Keratinocyte (primary cell): ENCODE data around the gene ZNF496. TPM values are rescaled to one million over a fixed set of nuclear protein-coding genes. Genes with fewer than 3 reads are reported as not detected.

Experiments used
- DNase-seq: peaks from one replicate; pipeline ENCODE4 v3.0.0-alpha.2; 2011; ENCODE audit warnings: low read depth, missing footprints, low spot score
- FAIRE-seq: peaks from 2 replicates; lab custom pipeline; 2011; peaks lifted over from hg19 to GRCh38; lab: Jason Lieb, UNC
- H2AFZ ChIP-seq: 2 replicates; pipeline ENCODE4 v1.6.0; 2012; ENCODE audit warnings: low read length, control low read depth, inconsistent platforms; ENCODE audit not compliant: control insufficient read depth
- H3K27ac ChIP-seq: 2 replicates; pipeline ENCODE4 v1.5.1; 2011; ENCODE audit warnings: low read length; ENCODE audit not compliant: control insufficient read depth, insufficient read depth
- H3K27me3 ChIP-seq: 3 replicates; pipeline ENCODE4 v1.6.0; 2011; ENCODE audit warnings: low read length; ENCODE audit not compliant: control insufficient read depth, insufficient read depth; ENCODE audit errors: extremely low read depth
- H3K36me3 ChIP-seq, 2 experiments: 2 replicates in 1 of 2; 3 replicates in 1 of 2; pipeline ENCODE4 v1.5.1; 2011; ENCODE audit warnings: low read length in 2 of 2, mild to moderate bottlenecking in 1 of 2; ENCODE audit not compliant: control insufficient read depth in 2 of 2, insufficient read depth in 2 of 2; ENCODE audit errors: extremely low read depth in 1 of 2
- H3K4me1 ChIP-seq: 3 replicates; pipeline ENCODE4 v1.5.1; 2011; ENCODE audit warnings: low read length; ENCODE audit not compliant: control insufficient read depth, insufficient read depth; ENCODE audit errors: extremely low read depth
- H3K4me2 ChIP-seq: 3 replicates; pipeline ENCODE4 v1.6.0; 2011; ENCODE audit warnings: low read depth, low read length; ENCODE audit not compliant: control insufficient read depth, insufficient read depth; ENCODE audit errors: extremely low read depth
- H3K4me3 ChIP-seq, 3 experiments: fragments of 200-600 bp in 1 of 3; sonication (generic) in 1 of 3; 2 replicates in 2 of 3; 3 replicates in 1 of 3; pipeline ENCODE4 v1.5.1; 2011 to 2016; ENCODE audit warnings: low read length in 3 of 3, mild to moderate bottlenecking in 3 of 3, control low read depth in 2 of 3, inconsistent platforms in 1 of 3, low read depth in 1 of 3, mixed read lengths in 1 of 3, mixed run types in 1 of 3, moderate library complexity in 1 of 3; ENCODE audit not compliant: control insufficient read depth in 2 of 3, insufficient read depth in 2 of 3; ENCODE audit errors: extremely low read depth in 1 of 3
- H3K79me2 ChIP-seq: 2 replicates; pipeline ENCODE4 v1.6.0; 2012; ENCODE audit warnings: low read length; ENCODE audit not compliant: control insufficient read depth, insufficient read depth
- H3K9ac ChIP-seq: 3 replicates; pipeline ENCODE4 v1.6.0; 2011; ENCODE audit warnings: low read length; ENCODE audit not compliant: control insufficient read depth, insufficient read depth; ENCODE audit errors: extremely low read depth
- H3K9me1 ChIP-seq: 3 replicates; pipeline ENCODE4 v1.6.0; 2011; ENCODE audit warnings: low read length; ENCODE audit not compliant: control insufficient read depth, insufficient read depth; ENCODE audit errors: extremely low read depth
- H3K9me3 ChIP-seq: 2 replicates; pipeline ENCODE4 v1.5.1; 2012; ENCODE audit warnings: low read depth, low read length; ENCODE audit not compliant: control insufficient read depth
- H4K20me1 ChIP-seq: 3 replicates; pipeline ENCODE4 v1.6.0; 2011; ENCODE audit warnings: low read length; ENCODE audit not compliant: control insufficient read depth, insufficient read depth; ENCODE audit errors: extremely low read depth
- CTCF ChIP-seq, 3 experiments: IDR thresholded peaks in 1 of 3; conservative IDR thresholded peaks in 1 of 3; optimal IDR thresholded peaks in 1 of 3; 2 replicates in 2 of 3; 3 replicates in 1 of 3; pipeline versions ENCODE3 to v1.5.1; 2011; ENCODE audit warnings: low read length in 3 of 3, mild to moderate bottlenecking in 3 of 3, moderate library complexity in 2 of 3, control low read depth in 1 of 3, inconsistent platforms in 1 of 3; ENCODE audit not compliant: insufficient read depth in 2 of 3; ENCODE audit errors: extremely low read depth in 1 of 3
- EZH2 ChIP-seq: IDR thresholded peaks from one replicate; pipeline ENCODE4 v1.6.1; 2012; ENCODE audit warnings: inconsistent platforms, mild to moderate bottlenecking, low read length, moderate library complexity
- dilution Hi-C: fragments of 300-500 bp; cut with MboI; formaldehyde crosslinking; loops from one replicate; pipeline ENCODE4 v1.7.0; 2020; ENCODE audit warnings: low sequenced_read_pairs; ENCODE audit not compliant: extremely low pct_ligation_motif_present
- polyA plus RNA-seq, 5 experiments: library from polyadenylated mRNA; depleted of rRNA in 3 of 5; stranded (reverse) in 3 of 5; stranded (forward) in 1 of 5; unstranded in 1 of 5; fragments of >200 nt; gene quantifications; 1 replicate in 1 of 5; 2 replicates in 3 of 5; 3 replicates in 1 of 5; pipeline versions ENCODE4 v1.2.1 to v1.2.3, GENCODE V29; 2011 to 2012; ENCODE audit warnings: missing spikeins in 2 of 5, low read depth in 1 of 5, low replicate concordance in 1 of 5

The ZNF496 gene
- polyA plus RNA-seq, 1 donor (not counting 4 experiments of a cell fraction or from before 2014, with no cell fraction given), result 8.9 TPM

- H3K36me3 ChIP-seq, result no peaks in the 10 kb centered on the region
- DNase-seq, result no peak
- H4K20me1 ChIP-seq, result no peaks in the 10 kb centered on the region
- H3K4me2 ChIP-seq, result no peak overlapping the region
- no peaks in the 10 kb centered on the region for H3K79me2 ChIP-seq
- H3K9me3 ChIP-seq, result no peaks in the 10 kb centered on the region
- no peaks in the 10 kb centered on the region for H3K9me1 ChIP-seq
- H3K4me3 ChIP-seq, result no peak overlapping the region
- H2AFZ ChIP-seq, result no peak overlapping the region
- no peak overlapping the region for H3K9ac ChIP-seq
- no peaks in the 10 kb centered on the region for H3K4me1 ChIP-seq
- H3K27me3 ChIP-seq, result no peaks in the 10 kb centered on the region
- dilution Hi-C loops, result no loop called here
- H3K27ac ChIP-seq, result no peak overlapping the region
- TF ChIP-seq CTCF (optimal IDR thresholded peaks at IDR 0.05 in 1 of 3, IDR thresholded peaks at IDR 0.05 in 1 of 3, conservative IDR thresholded peaks at IDR 0.05 in 1 of 3; ENCODE audit: extremely low read depth in 1 of 3, insufficient read depth in 2 of 3, low read length in 3 of 3), result no peak
- no peak for TF ChIP-seq EZH2
- no peak for FAIRE-seq
Measured at GRCh38 chr1:247291833-247292561, 39.7 kb downstream of the ZNF496 start.

GRCh38 chr1:247291161-247291560 is 40.5 kb downstream of the ZNF496 start:
- no peak for FAIRE-seq

More at GRCh38 chr1:247291161-247291560, 40.5 kb downstream of the ZNF496 start:
- Histone ChIP-seq H3K79me2 (no peaks in the 10 kb centered on the region), H3K36me3 (no peaks in the 10 kb centered on the region), H4K20me1 (no peaks in the 10 kb centered on the region), H3K27me3 (no peaks in the 10 kb centered on the region), H3K9me3 (no peaks in the 10 kb centered on the region), H3K9me1 (no peaks in the 10 kb centered on the region), H2AFZ (no peak overlapping the region), H3K4me3 (no peak overlapping the region), H3K4me2 (no peak overlapping the region), H3K4me1 (no peaks in the 10 kb centered on the region), H3K27ac (no peak overlapping the region), H3K9ac (no peak overlapping the region)
- no peak for DNase-seq
- dilution Hi-C loops, result no loop called here
- no peak for TF ChIP-seq CTCF (optimal IDR thresholded peaks at IDR 0.05 in 1 of 3, IDR thresholded peaks at IDR 0.05 in 1 of 3, conservative IDR thresholded peaks at IDR 0.05 in 1 of 3; ENCODE audit: extremely low read depth in 1 of 3, insufficient read depth in 2 of 3, low read length in 3 of 3)
- no peak for TF ChIP-seq EZH2
